HG03565 (cell line): ENCODE measurements around the gene TNFRSF1A.

Source experiments
- ATAC-seq: cut with Tn5 transposase; IDR thresholded peaks from one replicate; pipeline ENCODE4 v1.9.1; 2021; ENCODE audit warnings: mild to moderate bottlenecking, moderate library complexity; ENCODE audit not compliant: unreplicated experiment

Gene TNFRSF1A

DNA sequence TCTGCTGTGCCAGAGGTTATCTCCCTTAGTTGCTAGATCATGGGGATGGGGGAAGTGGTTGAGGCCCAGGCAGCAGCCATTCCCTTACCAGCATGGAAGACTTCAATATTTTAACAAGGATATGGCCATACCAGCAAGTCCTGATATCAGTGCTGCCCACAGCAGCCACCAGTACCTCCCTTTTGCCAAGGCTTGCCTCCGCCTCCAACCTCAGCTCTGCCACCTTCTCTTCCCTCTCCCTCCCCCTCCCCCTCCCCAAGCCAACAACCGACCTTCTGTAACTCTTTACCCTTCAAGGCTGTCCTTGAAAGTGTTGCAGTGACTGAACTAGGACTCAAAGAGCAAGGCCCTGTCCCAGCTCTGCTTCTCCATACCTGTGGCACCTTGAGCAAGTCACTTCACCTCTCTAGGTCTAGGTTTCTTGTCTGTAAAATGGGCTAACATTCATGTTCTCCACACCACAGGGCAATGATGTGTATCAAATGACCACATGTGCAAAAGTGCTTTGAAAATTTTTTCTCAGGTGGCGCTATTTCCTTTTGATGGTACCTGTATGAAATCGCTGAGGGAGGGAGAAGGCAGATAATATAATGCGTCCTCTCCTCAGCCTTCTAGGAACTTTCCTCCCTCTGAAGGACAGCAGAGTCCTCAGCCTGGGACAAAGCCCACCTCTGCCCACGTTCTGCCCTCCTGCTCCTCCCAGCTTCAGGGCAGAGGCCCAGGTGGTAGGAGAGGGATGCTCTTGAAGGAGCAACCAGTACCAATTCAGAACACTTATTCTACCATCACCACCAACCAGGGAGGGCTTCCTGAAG, 16.7 kb downstream of the TNFRSF1A start:
- no peak for ATAC-seq

DNA sequence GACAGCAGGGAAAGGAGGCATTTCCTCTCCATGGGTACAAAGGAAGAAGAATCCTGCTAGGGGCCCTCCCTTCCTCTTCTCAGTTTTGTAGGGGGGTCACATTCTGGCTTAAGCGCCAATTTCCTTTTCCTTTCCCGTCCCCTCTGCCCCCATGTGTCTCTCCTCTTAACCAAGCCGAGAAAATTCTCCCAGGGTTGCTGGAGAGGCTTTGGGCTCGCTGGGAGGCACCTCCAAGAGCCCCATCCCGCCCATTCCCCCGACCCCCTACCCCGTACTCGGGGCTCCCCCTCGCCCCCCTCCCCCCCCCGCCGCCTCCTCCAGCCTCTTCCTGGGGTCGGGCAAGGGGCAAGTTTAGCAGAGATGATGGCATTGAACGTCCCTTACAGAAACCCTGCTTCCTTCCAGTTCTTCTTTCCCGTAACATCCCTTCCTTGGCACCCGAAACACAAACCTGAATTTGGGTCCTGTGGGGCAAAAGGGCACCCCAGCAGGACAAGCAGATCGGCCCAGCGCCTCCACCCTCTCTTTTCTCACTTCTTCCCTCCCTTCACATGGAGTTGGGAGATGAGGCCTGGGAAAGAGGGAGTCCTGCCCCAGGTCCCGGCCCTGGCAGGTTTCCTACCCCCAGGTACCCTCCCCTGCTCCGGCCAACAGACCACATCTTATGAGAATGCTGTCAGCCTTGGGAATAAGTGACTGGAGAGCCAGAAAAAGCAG, 17.7 kb downstream of the TNFRSF1A start:
- ATAC-seq, result no peak

DNA sequence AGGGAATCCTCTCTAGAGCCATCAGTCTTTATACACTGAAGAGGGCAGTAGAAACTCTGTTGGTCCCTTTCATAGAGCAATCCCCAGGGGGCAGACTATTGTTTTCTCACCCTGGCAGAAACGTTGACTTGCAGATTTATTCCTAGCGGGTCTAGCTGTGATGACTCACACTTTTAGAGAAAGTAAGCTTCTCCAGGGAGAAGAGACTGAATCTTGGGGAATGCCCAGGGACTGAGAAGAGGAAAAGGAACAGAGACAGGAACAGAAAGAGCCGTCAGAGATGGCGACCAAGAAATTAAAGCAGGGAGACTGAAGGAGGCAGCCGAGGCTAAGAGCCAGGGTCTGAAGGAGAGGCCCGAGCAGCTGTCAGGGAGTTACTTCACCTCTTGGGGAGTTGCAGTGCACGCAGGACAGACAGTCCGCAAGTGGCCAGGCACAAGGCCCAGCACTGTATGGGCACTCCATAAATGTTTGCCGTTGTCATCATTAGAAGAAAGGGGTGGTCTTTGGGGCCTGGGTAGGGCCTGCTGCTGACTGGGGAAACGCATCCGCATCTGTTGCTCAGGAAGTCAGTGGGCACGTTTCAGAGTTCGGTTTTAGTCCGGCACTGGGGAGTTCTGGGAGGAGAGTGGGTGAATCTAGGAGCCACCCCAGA, 18.4 kb downstream of the TNFRSF1A start:
- ATAC-seq, result no peak

DNA sequence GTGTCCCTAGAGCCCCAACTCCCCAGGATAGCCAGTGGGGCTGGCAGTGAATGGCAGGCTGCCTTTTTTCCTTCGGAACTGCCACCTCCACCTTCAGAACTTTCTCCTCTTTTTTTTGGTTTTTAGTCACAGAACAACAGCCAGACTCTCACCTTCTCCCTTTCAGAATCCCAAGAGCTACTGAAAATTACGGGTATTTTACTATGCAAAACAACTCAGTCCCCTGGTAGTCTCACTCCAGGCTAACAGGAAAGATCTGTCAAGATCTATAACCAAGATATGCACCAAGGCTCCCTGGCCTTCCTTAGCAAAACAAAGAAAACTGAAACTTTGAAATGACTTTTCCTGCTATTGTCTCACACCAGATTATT, 18.9 kb downstream of the TNFRSF1A start:
- ATAC-seq, result no peak

DNA sequence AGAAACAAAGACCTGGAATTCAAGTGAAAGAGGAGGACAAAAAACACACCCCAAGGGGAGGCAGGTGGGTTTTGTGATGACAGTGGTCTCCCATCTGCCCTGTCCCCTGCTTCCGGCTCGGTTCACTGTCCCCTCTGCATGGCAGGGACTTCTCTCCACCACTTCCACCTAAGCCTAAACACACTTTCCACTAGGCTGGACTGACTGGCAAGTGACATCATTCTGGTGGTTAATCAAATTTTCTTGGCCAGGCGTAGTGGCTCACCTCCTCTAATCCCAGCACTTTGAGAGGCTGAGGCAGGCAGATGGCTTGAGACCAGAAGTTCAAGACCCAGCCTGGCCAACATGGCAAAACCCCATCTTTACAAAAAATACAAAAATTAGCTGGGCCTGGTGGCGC, 19.5 kb downstream of the TNFRSF1A start:
- no peak for ATAC-seq

DNA sequence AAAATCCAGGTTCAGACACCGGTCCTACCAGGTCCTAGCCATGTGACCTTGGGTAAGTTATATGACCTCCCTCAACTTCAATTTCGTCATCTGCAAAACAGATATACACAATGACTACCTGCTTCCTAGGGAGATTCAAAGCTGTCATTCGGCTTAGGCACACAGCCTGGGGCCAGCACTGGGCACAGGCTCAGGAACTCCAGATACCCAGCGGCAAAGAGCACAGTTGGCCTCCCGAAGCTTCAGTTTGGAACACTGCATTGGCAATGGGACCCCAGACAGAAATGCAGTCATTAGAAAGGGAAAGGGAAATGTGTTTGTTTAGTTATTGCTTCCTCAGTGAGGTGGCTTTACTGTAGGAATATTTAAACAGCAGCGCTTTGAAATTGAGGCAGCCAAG, 20.0 kb downstream of the TNFRSF1A start:
- no peak for ATAC-seq

DNA sequence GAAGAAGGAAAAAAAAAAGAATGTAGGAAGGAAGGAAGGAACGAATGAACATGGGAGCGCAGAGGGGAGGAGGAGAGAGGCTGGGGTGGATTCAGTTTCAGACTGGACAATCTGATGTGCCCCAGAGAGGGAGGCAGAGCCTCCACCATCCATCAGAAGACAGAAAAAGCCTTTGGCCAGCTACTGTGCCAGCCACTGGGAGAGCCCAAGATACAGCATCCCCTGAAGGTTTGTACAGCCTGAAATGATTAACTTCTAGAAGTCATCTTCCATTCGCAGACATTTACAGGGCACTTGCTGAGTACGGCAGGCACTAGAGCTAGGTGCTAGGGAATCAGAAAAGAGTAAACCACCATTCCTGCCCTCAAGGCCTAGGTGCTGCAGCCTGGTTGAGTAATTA, 22.4 kb downstream of the TNFRSF1A start:
- no peak for ATAC-seq

DNA sequence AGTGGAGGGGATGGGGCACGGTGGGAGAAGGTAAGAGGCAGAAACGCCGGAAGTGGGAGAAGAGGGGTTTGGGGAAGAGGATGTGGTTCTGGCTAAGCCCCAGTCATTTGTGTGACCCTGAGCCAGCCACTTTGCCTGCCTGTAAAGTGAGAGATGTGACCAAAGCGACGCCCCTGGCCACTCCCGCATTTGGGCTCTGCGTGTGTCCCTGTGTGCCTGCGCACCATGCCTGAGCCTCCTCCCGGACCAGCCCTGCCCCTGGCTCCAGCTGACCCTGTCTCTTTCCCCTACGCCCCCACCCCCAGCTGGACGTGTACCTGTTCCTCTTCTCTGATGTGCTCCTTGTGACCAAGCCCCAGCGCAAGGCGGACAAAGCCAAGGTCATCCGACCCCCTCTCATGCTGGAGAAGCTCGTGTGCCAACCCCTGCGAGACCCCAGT, 23.4 kb downstream of the TNFRSF1A start:
- ATAC-seq, result no peak

DNA sequence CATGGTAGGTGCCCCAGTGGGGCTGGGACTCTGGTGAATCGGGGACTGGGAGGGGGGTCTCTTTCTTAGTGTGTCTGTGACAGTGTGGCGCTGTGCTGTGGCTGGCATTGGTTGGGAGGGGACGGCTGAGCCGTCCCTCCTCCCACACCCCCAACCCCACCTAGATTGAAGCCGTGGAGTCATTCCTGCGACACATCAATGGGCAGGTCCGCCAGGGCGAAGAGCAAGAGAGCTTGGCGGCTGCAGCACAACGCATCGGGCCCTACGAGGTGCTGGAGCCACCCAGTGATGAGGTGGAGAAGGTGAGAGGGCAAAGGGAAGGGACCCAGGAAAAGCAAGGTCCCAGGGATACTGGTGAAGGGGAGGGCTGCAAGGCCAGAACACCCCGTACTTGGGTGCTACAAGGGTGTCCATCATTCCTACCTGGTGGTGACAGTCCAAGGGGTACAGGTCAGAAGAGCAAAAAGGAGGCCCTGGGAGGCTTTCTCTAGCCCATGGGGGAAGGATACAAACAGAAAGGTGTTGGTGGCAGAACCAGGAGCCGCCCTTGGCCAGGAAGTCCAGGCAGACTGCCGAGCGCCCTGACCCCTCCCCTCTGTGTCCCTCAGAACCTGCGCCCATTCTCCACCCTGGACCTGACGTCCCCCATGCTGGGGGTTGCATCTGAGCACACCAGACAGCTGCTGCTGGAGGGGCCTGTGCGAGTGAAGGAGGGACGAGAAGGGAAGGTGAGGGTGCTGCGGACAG, 24.0 kb downstream of the TNFRSF1A start:
- ATAC-seq, result no peak

DNA sequence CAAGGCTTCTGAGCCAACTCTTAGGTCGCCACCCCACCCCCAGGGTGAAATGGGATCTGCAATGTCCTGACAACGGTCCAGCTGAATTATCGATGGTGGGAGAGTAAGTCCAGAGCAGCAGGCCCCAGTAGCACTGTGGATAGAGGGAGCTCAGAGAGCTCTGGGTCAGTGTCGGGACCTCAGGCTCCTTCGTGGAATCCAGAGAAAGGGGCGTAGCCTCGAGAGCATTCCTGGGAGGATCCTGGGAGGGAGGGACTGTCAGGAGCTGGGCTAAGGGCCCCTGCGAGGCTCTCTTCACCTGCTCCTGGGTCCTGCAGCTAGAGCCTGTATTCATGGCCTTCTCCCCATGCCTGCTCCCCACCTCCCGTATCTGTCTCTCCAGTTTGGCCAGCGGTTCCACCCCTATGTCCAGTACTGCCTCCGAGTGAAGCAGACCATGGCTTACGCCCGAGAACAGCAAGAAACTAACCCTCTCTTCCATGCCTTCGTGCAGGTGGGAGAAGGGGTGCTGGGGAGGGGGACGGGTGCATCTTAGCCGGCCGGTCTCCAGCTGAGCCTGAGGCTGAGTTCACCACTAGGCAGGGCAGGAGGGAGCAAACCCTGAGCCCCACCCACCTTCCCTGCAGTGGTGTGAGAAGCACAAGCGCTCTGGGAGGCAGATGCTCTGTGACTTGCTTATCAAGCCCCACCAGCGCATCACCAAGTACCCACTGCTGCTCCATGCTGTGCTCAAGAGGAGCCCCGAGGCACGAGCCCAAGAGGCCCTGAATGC, 24.8 kb downstream of the TNFRSF1A start:
- ATAC-seq, result no peak

DNA sequence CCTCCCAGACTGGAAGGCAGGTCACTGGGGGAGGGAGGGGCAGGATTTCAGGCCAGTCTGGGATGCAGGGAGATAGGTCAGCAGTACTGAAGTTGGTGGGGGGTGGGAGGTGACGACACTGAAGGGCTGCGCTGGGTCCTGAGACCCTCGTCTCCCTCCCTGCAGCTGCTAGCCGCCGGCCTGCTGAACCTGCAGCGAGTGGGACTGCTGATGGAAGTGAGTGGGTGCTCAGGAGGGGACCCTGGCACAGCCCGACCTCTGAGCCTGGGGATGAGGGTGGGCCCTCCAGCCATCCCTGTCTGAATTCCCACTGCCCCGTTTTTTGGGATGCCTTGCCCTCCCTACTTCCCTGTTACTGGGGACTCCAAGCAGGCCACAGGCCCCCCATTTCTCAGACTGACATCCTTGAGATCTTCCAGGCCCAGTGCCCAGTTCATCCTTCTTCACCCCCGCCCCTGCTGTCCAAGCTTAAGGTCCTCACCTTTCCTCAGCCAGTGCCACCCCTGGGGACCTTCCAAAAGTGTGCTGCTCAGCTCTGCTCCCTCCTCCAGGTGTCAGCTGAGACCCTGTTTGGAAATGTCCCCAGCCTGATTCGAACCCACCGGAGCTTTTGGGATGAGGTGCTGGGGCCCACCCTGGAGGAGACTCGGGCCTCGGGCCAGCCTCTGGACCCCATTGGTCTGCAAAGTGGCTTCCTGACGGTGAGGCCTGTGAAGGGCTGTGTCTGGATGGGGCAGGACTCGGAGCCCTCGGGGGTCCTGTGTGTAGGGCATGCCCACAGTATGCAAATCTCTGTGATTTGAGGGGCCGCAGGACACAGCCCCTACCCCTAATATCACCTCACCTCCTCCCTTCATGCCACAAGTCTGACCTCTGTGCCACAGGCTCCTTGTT, 25.9 kb downstream of the TNFRSF1A start:
- ATAC-seq, result no peak

DNA sequence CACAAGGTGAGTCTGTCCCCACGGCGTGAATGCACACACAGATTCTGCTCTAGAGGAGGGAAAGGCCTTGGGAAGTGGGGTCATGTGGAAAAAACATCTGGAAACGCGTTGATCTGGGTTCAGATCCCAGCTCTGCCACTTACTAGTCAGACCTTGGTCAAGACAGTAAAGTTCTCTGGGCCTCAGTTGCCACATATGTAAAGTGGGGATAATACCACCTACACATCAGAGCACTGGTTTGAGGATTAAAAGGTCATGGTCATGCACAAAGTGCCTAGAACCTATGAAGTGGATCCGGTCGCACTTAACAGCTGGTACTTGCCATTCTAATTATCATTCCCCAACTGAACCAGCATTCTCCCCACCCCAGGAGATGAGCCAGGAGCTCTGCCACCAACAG, 26.7 kb downstream of the TNFRSF1A start:
- no peak for ATAC-seq

DNA sequence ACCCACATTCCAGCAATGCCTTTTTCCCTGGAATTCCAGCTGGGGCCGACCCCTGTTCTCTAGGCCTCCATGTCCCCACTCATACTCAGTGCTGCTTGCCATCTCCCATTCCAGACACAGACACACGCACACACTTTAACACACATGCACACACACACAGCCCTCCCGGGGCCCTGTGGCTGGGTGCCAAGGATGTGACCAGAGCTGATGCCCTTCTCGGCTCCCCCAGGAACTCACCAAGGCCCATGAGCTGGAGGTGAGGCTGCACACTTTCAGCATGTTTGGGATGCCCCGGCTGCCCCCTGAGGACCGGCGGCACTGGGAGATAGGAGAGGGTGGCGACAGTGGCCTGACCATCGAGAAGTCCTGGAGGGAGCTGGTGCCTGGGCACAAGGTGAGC, 27.1 kb downstream of the TNFRSF1A start:
- ATAC-seq, result no peak

DNA sequence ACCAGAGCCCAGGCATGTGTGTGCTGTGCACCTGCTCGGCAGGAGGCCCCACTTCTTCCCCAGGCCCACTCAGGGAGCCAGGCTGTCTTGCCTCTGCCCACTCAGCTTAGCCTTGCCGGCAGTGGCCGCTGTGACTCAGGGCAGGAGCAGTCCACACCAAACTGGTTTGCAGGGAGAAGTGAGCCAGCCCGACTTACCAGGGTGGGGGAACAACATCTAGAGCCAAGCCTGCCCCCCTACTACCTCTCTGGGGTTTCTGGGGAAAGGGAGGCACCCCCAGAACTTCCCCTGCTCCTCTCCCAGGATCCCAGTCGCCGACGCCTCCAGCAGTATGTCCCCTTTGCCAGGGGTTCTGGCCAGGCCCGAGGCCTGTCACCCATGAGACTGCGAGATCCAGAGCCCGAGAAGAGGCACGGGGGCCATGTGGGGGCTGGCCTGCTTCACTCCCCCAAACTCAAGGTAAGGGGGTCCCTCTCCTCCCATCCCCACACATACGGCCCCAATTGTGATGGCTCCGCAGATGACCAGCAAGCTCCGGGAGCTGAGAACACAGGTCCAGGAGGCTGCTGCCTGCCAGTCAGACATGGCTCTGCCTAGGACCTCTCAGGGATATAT, 28.4 kb downstream of the TNFRSF1A start:
- ATAC-seq, result no peak

DNA sequence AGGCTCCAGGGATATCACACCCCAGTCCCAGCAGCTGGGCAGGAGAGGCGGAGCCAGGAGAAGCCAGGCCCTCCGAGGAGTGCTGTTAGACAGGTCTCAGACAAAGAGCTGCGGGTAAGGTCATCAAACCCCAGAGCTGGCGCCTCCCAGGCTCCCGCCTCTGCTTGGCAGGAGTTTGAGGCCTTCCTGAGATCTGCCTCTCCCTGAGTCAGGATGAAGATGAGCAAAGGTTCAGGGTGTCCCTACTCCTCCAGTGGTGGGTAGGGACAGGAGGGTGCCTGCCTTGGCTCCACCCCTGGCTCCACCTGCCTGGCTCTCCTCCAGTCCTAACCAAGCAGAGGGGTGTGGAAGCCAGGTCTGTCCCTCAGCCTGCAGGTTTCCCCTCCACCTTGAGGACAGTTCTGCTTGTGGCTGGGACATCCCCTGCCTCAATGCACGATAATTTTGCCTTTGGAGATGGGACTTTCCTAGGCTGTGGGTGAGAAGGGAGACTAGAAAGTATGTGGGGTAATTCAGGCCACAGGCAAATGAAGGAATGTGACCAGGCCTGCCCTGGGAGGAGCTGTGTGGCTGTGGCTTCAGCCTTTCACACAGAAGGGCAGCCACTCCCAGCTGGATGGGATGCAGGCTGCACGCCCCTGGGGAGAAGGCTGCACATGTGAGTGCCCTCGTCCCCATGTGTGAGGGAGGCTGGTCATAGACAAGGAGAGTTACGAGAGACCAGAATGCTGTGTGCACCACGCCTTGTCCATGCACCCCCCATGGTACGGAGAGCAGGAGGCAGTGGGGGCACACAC, 29.1 kb downstream of the TNFRSF1A start:
- no peak for ATAC-seq

DNA sequence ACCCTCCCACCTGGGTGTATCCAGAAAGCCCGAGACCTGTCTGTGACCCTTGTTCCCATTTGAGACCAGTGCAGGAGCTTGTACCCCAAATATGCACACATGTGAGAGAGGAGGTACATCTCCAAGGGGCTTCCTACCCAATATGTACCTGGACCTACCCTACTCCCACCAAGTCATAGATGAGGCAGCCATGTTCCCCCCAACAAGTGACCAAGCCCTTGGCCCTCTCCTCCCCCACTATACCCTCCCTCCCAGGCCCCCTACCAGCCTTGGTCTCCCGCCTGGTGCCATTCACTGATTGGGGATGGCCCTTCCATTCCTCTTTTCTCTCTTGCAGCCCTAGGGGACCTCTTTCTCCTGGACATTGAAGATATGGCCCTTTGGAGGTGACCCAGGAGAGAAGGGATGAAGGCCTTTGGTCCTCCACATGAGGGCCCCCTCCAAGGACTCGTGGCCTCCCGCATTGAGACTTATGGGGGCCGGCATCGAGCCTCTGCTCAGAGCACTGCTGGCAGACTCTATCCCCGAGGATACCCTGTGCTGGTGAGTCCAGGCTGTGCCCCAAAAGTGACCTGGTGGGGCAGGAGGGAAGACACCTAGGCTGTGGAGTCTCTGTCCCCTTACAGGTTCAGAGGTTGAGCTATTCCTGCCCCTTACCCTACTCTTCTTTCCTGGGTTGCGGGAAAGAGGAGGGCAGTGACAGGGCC, 29.9 kb downstream of the TNFRSF1A start:
- ATAC-seq, result no peak

DNA sequence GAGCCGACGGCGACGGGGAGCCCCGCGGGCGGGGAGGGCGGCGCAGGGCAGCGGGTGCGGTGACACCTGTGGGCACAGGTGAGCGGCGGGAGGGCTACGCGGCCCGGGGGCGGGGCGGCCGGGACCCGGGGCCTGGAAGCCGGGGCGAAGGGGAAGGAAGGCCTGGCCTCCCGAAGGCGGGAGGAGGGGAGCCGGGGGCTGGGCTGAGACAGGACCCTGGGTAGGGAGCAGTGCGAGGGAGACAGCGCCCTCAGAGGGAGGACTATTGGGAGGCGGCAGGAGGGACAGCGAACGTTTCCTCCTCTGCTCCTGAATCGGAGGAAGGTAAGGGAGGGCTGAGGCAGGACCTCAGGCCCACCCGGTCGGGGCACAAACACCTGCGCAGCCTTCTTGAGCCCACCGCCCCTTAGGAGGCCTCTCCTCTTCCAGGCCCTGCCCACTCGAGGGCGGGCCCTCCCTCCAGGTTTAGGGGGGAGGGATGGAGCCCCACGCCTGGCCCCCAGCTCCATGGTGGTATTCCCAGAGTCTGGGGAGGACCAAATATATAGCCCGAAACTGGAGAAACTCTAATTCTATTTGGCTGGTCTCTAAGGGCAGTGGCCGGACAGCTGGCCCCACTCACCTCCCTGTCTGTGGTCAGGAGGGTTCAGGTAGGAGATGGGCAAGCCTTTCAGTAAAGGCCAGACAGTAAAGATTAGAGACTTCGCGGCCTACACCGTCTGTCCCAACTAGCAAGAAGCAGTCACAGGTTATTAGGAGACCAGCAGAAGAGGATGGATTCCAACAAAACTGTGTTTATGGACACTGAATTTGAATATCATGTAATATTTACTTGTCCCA, 30.9 kb downstream of the TNFRSF1A start:
- no peak for ATAC-seq
